ENCODE measurements around the gene MYO1A.

The MYO1A gene

DNA sequence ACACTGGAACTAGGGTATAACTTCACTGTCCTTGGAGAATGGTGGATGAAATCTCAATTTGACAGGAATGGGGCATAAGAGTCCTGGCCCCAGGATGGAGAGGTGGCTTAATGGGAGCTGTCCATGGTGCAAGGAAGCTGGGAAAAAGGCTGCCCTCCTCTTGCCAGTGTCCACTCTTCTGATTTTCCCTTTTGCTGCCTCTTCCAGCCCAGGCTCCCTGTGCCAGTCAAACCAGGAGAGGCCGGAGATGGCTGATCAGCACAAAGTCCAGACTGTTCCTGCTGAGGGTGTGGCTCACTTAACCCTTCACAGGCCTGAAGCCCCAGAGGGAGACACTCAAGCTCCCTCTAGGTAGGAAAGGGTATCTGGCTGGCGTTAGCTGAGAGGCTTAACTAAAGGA is at the start of gene MYO1A:
Gene MYO1A (minus strand): TSS at position 240 of the 400 bp plus-strand sequence. CDS start 1,806 bp downstream, outside the sequence.
- DNase-seq (ENCODE audit: low read depth): no peak

- no peak for DNase-seq (ENCODE audit: low read depth)
Observed at GRCh38 chr12:57099047-57099714, 49.3 kb upstream of the MYO1A start.

DNA sequence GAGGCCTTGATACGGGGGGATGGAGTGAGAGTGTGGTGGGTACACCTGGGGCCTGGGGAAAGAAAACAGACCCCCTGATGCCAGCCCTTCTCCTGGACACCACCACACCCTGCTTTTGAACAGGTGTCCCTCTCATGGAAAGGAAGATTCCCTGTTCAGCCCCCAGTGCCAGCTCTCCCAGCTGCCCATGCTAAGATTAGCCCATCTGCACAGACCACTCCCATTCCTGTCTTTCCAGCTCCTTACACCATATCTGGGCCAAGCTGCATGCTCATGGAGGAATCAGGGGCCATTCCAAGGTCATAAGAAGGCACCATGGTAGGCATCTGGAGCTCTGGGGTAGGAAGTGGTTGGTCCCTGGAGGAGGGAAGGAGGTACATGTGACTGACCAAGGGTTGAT is 48.6 kb upstream of the MYO1A start:
- no peak for DNase-seq (ENCODE audit: low read depth)

- no peak for DNase-seq (ENCODE audit: low read depth)
Observed at GRCh38 chr12:57097554-57097835, 47.6 kb upstream of the MYO1A start.

- no peak for DNase-seq (ENCODE audit: low read depth)
Observed at GRCh38 chr12:57096748-57097553, 47.0 kb upstream of the MYO1A start.

GRCh38 chr12:57096099-57096572 is 46.2 kb upstream of the MYO1A start:
- DNase-seq (ENCODE audit: low read depth): no peak

DNA sequence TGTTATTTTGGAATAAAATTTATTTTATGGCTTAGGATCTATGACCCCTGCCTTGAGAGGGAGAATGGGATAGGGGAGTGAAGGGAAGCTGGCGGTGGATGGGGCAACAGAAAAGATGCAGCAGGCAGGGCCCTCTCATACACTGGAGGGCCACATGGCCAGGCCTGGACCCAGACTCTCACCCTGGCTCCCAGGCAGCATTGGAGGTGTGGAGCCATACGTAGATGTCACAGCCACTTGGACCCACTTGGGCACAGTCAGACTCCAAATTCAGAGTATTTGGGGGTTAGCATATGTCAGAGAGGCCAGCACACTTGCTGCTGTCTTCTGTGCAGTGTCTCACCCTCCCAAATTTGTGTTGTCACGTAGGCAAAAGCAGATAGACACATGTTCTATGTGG is 45.5 kb upstream of the MYO1A start:
- DNase-seq (ENCODE audit: low read depth): no peak

- DNase-seq (ENCODE audit: low read depth): no peak
Observed at GRCh38 chr12:57094208-57095160, 44.6 kb upstream of the MYO1A start.

DNA sequence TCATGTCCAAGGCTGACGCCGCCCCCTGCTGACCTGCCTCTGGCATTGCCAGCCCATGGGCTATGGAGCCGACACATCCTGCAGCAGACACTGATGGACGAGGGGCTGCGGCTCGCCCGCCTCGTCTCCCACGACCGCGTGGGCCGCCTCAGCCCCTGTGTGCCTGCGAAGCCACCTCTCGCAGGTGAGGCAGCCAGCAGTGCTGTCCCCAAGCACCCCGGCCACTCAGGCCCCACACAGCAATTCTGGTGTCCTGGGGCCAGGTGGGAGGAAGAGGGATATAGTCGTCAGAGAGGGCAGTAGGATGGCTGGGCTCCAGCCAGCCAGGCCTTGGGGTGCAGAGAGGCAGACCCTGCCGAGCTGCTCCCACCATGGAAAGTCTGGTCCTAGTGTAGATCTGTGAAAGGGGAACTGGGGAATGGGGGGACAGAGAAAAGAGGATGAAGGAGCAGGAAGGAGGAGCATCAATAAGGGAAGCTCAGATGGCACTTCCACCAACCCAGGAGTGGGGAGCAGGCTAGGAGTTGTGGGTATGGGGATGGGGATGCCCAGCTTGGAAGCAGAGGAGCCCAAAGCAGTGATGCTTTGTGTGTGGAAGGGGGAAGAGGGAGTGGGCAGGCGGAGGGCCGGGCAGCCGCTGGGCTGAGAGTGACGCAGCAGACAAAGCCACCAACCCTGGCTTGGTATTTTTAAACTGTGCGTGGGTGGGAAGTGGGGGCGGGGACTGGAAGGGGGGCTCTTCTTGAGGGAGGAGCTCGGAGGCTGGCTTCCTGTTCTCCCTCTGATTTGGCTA is 43.7 kb upstream of the MYO1A start:
- DNase-seq (ENCODE audit: low read depth): peak; percentile 72

DNA sequence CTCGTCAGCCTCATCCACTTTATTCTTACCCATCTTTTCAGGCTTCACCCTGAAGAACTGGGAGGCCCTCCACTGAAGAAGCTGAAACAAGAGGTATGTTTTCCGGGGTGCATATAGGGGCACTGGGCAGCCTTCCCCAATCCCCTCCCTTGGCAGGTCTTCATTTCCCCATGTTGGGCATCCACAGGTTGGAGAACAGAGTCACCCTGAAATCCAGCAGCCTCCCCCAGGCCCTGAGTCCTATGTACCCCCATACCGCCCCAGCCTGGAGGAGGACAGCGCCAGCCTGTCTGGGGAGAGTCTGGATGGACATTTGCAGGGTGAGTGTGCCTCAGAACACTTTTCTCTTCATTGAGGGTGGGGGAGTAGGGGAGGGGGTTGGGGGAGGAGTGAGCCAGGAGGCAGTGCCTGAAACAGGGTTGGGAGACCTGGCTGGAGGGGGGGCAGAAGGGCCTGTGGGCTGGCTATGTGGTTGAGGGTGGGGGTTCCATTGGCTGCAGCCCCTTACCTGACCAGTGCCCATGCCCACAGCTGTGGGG is 43.0 kb upstream of the MYO1A start:
- no peak for DNase-seq (ENCODE audit: low read depth)

GRCh38 chr12:57092529-57092862 is 42.6 kb upstream of the MYO1A start:
- DNase-seq (ENCODE audit: low read depth): no peak

GRCh38 chr12:57091638-57092528 is 42.0 kb upstream of the MYO1A start:
- no peak for DNase-seq (ENCODE audit: low read depth)

DNA sequence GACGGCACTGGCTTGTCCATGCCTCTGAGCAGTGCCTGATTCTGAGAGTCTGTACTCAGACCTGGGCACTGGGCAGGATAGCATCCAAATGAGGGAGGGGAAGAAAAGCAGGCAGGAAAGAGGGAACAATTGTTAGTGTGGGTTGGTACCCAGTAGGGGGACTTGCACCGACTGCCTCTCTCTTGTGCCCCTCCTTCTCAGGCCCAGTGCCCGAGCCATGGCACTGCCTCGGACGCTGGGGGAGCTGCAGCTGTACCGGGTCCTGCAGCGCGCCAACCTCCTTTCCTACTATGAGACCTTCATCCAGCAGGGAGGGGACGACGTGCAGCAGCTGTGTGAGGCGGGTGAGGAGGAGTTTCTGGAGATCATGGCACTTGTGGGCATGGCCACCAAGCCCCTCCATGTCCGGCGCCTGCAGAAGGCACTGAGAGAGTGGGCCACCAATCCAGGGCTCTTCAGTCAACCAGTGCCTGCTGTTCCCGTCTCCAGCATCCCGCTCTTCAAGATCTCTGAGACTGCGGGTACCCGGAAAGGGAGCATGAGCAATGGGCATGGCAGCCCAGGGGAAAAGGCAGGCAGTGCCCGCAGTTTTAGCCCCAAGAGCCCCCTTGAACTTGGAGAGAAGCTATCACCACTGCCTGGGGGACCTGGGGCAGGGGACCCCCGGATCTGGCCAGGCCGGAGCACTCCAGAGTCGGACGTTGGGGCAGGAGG is 41.2 kb upstream of the MYO1A start:
- no peak for DNase-seq (ENCODE audit: low read depth)

GRCh38 chr12:57090490-57090889 is 40.6 kb upstream of the MYO1A start:
- DNase-seq (ENCODE audit: low read depth): no peak

- DNase-seq (ENCODE audit: low read depth): no peak
Observed at GRCh38 chr12:57089271-57090245, 39.6 kb upstream of the MYO1A start.

- DNase-seq (ENCODE audit: low read depth): peak; percentile 80
Observed at GRCh38 chr12:57088354-57089270, 38.7 kb upstream of the MYO1A start, which contains the start of gene NAB2. NAB2 (plus strand) TSS chr12:57089114; CDS start chr12:57089272, 158 bp downstream.

- peak; percentile 78 for DNase-seq (ENCODE audit: low read depth)
Observed at GRCh38 chr12:57087691-57088353, 37.9 kb upstream of the MYO1A start.
